ENCODE data around the gene PDE4D. TPM values are rescaled to one million over a fixed set of nuclear protein-coding genes. Genes with fewer than 3 reads are reported as not detected.

Gene PDE4D
- total RNA-seq, 1 experiment from 2014 or later: 2.4 TPM

- in situ Hi-C loops (cut with HindIII; ENCODE audit: low pct_unique_long_range_greater_than_20kb, low sequenced_read_pairs): no loop called here
- CTCF ChIA-PET: no interaction called here
Observed at GRCh38 chr5:59322894-59323293, 570.6 kb downstream of the PDE4D start.

GRCh38 chr5:59322058-59322457, 571.5 kb downstream of the PDE4D start:
- TF ChIP-seq, protein P1, sequence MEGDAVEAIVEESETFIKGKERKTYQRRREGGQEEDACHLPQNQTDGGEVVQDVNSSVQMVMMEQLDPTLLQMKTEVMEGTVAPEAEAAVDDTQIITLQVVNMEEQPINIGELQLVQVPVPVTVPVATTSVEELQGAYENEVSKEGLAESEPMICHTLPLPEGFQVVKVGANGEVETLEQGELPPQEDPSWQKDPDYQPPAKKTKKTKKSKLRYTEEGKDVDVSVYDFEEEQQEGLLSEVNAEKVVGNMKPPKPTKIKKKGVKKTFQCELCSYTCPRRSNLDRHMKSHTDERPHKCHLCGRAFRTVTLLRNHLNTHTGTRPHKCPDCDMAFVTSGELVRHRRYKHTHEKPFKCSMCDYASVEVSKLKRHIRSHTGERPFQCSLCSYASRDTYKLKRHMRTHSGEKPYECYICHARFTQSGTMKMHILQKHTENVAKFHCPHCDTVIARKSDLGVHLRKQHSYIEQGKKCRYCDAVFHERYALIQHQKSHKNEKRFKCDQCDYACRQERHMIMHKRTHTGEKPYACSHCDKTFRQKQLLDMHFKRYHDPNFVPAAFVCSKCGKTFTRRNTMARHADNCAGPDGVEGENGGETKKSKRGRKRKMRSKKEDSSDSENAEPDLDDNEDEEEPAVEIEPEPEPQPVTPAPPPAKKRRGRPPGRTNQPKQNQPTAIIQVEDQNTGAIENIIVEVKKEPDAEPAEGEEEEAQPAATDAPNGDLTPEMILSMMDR (IDR thresholded peaks at IDR 0.05): no peak
- TF ChIP-seq TCF7L2 (IDR thresholded peaks at IDR 0.05; ENCODE audit: low read depth, low read length) (no peak), POLR2AphosphoS5 (IDR thresholded peaks at IDR 0.05; ENCODE audit: low read depth, low read length) (no peak), REST (IDR thresholded peaks at IDR 0.05; ENCODE audit: insufficient read depth in 1 of 2, low read depth in 2 of 2, low read length in 1 of 2) (no peak), SIN3A (IDR thresholded peaks at IDR 0.05; ENCODE audit: borderline replicate concordance, insufficient read depth, low read depth, low read length) (no peak)
- Histone ChIP-seq H3K36me3 (ENCODE audit: control insufficient read depth, insufficient read depth, low read length) (no peaks in the 10 kb centered on the region), H3K4me3 (ENCODE audit: low read depth in 2 of 2, low read length in 2 of 2) (no peak overlapping the region), H3K4me1 (ENCODE audit: control insufficient read depth, insufficient read depth, low read length) (no peaks in the 10 kb centered on the region), H3K27ac (ENCODE audit: low read length) (no peak overlapping the region), H3K9me3 (ENCODE audit: control insufficient read depth, insufficient read depth, low read depth, low read length) (no peaks in the 10 kb centered on the region), H3K27me3 (ENCODE audit: control insufficient read depth, insufficient read depth, low read length) (no peaks in the 10 kb centered on the region)
- intact Hi-C loops (cut with micrococcal nuclease; ENCODE audit: unreplicated experiment) (no loop called here), in situ Hi-C loops (cut with HindIII; ENCODE audit: low pct_unique_long_range_greater_than_20kb, low sequenced_read_pairs) (no loop called here)
- no TSS peak for BruUV-seq (replicated peaks)
- ATAC-seq (no peak), DNase-seq (ENCODE audit: low read depth, low spot score) (no peak)
- CTCF ChIA-PET: no interaction called here
- POLR2A ChIA-PET: no interaction called here

More at GRCh38 chr5:59322894-59323293, 570.6 kb downstream of the PDE4D start:
- Histone ChIP-seq H3K4me3 (ENCODE audit: low read depth in 2 of 2, low read length in 2 of 2) (no peak overlapping the region), H3K9me3 (ENCODE audit: control insufficient read depth, insufficient read depth, low read depth, low read length) (no peaks in the 10 kb centered on the region), H3K36me3 (ENCODE audit: control insufficient read depth, insufficient read depth, low read length) (no peaks in the 10 kb centered on the region), H3K4me1 (ENCODE audit: control insufficient read depth, insufficient read depth, low read length) (no peaks in the 10 kb centered on the region), H3K27ac (ENCODE audit: low read length) (no peak overlapping the region), H3K27me3 (ENCODE audit: control insufficient read depth, insufficient read depth, low read length) (no peaks in the 10 kb centered on the region)
- POLR2A ChIA-PET: no interaction called here
- DNase-seq (ENCODE audit: low read depth, low spot score) (no peak), ATAC-seq (no peak)
- intact Hi-C loops (cut with micrococcal nuclease; ENCODE audit: unreplicated experiment): no loop called here
- no TSS peak for BruUV-seq (replicated peaks)
- TF ChIP-seq SIN3A (IDR thresholded peaks at IDR 0.05; ENCODE audit: borderline replicate concordance, insufficient read depth, low read depth, low read length): no peak
- TF ChIP-seq POLR2AphosphoS5 (IDR thresholded peaks at IDR 0.05; ENCODE audit: low read depth, low read length): no peak
- no peak for TF ChIP-seq REST (IDR thresholded peaks at IDR 0.05; ENCODE audit: insufficient read depth in 1 of 2, low read depth in 2 of 2, low read length in 1 of 2)
- TF ChIP-seq TCF7L2 (IDR thresholded peaks at IDR 0.05; ENCODE audit: low read depth, low read length): no peak
- TF ChIP-seq, protein P1 (IDR thresholded peaks at IDR 0.05): no peak
